Islet of Langerhans (tissue), 1 donor: ENCODE measurements around the gene FKBP15.
"Not testable (repeated sequence)": the region's sequence is repeated elsewhere in the genome, so short reads cannot be mapped to it uniquely, and the experiment has no call there.

Experiments used
- FAIRE-seq: peaks from one replicate; lab custom pipeline; 2011; peaks lifted over from hg19 to GRCh38; lab: Jason Lieb, UNC

Gene FKBP15

GRCh38 chr9:113149561-113149960 lies 71.5 kb downstream of the FKBP15 start:
- FAIRE-seq: not testable (repeated sequence)

GRCh38 chr9:113148781-113149510 lies 72.1 kb downstream of the FKBP15 start:
- FAIRE-seq: no peak

- no peak for FAIRE-seq
Observed at GRCh38 chr9:113148372-113148705, 72.7 kb downstream of the FKBP15 start.

- FAIRE-seq: no peak
Observed at GRCh38 chr9:113143432-113144227, 77.4 kb downstream of the FKBP15 start.

GRCh38 chr9:113140896-113141295 lies 80.2 kb downstream of the FKBP15 start:
- FAIRE-seq: not testable (repeated sequence)

GRCh38 chr9:113139953-113140352 lies 81.1 kb downstream of the FKBP15 start:
- no peak for FAIRE-seq

- no peak for FAIRE-seq
Observed at GRCh38 chr9:113139225-113139829, 81.8 kb downstream of the FKBP15 start.

- FAIRE-seq: no peak
Observed at GRCh38 chr9:113138760-113139159, 82.3 kb downstream of the FKBP15 start.

GRCh38 chr9:113137196-113138168 lies 83.6 kb downstream of the FKBP15 start:
- FAIRE-seq: no peak

GRCh38 chr9:113131689-113132151 lies 89.4 kb downstream of the FKBP15 start:
- FAIRE-seq: no peak

GRCh38 chr9:113129884-113130283 lies 91.2 kb downstream of the FKBP15 start:
- FAIRE-seq: no peak

GRCh38 chr9:113129466-113129865 lies 91.6 kb downstream of the FKBP15 start:
- no peak for FAIRE-seq

GRCh38 chr9:113125386-113126035 lies 95.6 kb downstream of the FKBP15 start:
- FAIRE-seq: no peak

- FAIRE-seq: not testable (repeated sequence)
Observed at GRCh38 chr9:113118829-113119228, 102.2 kb downstream of the FKBP15 start.
